Measurements from ENCODE around the gene HES1.

Gene HES1

DNA sequence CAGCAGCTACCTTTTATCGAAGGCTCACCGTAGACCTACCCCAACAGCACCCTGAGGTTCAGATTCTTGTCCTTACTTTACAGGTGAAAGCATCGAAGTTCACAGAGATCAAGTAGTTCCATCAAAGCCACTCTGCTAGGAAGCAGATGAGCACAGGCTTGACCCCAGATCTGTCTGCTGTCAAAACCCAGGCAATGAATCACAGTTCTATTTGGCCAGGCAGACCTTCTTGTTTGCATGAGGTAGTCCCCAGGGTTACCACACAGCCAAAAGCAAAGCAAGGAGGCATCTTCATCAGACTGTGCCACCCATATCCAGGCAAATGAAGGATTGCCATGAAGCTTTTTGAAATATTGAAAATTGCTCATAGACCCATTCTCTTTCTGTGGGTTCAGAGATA, 33.0 kb downstream of the HES1 start:
- TF ChIP-seq FOXP2 (optimal IDR thresholded peaks at IDR 0.05; ENCODE audit: borderline replicate concordance, extremely low read depth, extremely low read length, insufficient read depth) = no peak
- no peak for TF ChIP-seq SIN3A (IDR thresholded peaks at IDR 0.05; ENCODE audit: borderline replicate concordance, insufficient read depth, low read length)
- no peak for TF ChIP-seq TAF1 (IDR thresholded peaks at IDR 0.05; ENCODE audit: borderline replicate concordance, insufficient read depth, low read length)
- no peak for TF ChIP-seq POLR2AphosphoS5 (IDR thresholded peaks at IDR 0.05; ENCODE audit: low read depth, low read length)
- TF ChIP-seq, protein P1, sequence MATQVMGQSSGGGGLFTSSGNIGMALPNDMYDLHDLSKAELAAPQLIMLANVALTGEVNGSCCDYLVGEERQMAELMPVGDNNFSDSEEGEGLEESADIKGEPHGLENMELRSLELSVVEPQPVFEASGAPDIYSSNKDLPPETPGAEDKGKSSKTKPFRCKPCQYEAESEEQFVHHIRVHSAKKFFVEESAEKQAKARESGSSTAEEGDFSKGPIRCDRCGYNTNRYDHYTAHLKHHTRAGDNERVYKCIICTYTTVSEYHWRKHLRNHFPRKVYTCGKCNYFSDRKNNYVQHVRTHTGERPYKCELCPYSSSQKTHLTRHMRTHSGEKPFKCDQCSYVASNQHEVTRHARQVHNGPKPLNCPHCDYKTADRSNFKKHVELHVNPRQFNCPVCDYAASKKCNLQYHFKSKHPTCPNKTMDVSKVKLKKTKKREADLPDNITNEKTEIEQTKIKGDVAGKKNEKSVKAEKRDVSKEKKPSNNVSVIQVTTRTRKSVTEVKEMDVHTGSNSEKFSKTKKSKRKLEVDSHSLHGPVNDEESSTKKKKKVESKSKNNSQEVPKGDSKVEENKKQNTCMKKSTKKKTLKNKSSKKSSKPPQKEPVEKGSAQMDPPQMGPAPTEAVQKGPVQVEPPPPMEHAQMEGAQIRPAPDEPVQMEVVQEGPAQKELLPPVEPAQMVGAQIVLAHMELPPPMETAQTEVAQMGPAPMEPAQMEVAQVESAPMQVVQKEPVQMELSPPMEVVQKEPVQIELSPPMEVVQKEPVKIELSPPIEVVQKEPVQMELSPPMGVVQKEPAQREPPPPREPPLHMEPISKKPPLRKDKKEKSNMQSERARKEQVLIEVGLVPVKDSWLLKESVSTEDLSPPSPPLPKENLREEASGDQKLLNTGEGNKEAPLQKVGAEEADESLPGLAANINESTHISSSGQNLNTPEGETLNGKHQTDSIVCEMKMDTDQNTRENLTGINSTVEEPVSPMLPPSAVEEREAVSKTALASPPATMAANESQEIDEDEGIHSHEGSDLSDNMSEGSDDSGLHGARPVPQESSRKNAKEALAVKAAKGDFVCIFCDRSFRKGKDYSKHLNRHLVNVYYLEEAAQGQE (IDR thresholded peaks at IDR 0.05; ENCODE audit: insufficient read depth in 1 of 2, low read depth in 2 of 2, low read length in 2 of 2) = no peak

DNA sequence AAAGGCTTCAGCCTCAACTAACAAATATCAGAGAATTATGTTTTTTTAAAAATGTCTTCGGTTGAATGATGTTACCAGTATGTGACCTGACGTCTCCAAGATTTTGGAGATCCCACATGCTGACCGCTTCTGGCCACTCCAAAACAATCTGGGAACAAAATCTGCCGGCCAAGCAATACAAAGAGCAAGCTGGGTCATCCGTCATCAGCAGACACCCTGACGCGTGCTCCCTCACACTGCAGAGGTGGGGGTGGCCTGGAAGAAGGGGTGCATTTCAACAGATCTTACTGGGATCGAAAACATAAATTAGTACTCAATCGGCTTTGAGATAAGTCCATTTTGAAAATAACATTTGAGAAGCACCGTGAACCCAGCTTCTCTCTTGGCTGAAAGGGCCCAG, 33.6 kb downstream of the HES1 start:
- TF ChIP-seq TAF1 (IDR thresholded peaks at IDR 0.05; ENCODE audit: borderline replicate concordance, insufficient read depth, low read length) = no peak

DNA sequence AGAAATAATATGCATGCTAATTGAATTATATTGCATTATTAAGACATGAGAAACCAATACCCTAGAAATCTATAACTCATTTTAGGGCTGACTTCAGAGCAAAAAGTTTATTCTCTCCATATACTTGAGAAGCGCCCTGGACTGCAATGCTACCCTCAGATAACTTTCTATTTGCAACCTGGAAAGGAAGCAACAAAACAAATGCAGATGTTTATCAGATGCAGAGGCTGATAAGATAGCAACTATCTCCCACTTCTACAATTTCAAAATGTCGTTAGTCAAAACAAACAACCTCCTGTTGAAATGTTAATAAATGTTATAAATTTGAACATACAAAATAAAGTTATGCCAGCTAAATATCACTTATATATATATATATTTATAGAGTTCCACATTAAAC, 34.8 kb downstream of the HES1 start:
- TF ChIP-seq SIN3A (IDR thresholded peaks at IDR 0.05; ENCODE audit: borderline replicate concordance, insufficient read depth, low read length) (no peak), TAF1 (IDR thresholded peaks at IDR 0.05; ENCODE audit: borderline replicate concordance, insufficient read depth, low read length) (no peak), FOXP2 (optimal IDR thresholded peaks at IDR 0.05; ENCODE audit: borderline replicate concordance, extremely low read depth, extremely low read length, insufficient read depth) (no peak)
- TF ChIP-seq, protein P1 (IDR thresholded peaks at IDR 0.05; ENCODE audit: insufficient read depth in 1 of 2, low read depth in 2 of 2, low read length in 2 of 2) = no peak

DNA sequence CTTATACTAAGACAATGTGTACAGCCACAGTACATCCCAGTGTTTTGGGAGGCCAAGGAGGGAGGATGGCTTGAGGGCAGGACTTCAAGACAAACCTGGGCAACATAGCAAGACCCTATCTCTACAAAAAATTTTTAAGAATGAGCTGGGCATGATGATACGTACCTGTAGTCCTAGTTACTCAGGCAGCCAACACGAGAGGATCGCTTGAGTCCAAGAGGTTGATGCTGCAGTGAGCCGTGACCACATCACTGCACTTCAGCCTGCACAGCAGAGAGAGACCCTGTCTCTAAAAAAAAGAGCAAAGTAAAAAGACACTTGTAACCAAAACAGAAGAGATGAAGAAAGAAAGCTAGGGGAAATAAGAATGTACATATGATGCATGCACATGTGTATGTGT, 38.5 kb downstream of the HES1 start:
- TF ChIP-seq TAF1 (IDR thresholded peaks at IDR 0.05; ENCODE audit: borderline replicate concordance, insufficient read depth, low read length) = no peak
- TF ChIP-seq POLR2AphosphoS5 (IDR thresholded peaks at IDR 0.05; ENCODE audit: low read depth, low read length) = no peak
- no peak for TF ChIP-seq FOXP2 (optimal IDR thresholded peaks at IDR 0.05; ENCODE audit: borderline replicate concordance, extremely low read depth, extremely low read length, insufficient read depth)
- TF ChIP-seq, protein P1 (IDR thresholded peaks at IDR 0.05; ENCODE audit: insufficient read depth in 1 of 2, low read depth in 2 of 2, low read length in 2 of 2) = no peak
- no peak for TF ChIP-seq SIN3A (IDR thresholded peaks at IDR 0.05; ENCODE audit: borderline replicate concordance, insufficient read depth, low read length)

DNA sequence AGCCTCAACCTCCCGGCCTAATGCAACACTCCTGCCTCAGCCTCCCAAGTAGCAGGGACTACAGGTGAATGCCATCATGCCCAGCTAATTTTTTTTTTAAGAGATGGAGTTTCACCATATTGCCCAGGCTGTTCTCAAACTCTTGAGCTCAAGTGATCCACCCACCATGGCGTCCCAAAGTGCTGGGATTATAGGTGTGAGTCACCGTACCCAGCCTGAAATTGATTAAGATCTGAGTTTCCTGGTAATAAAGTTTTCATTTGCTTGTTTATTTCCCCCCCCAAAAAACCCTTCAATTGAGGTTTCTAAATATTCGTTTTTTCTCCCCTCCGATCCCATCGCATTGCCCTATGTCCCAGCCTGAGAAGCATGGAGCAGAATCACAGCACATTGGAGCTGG, 39.0 kb downstream of the HES1 start:
- TF ChIP-seq, protein P1 (IDR thresholded peaks at IDR 0.05; ENCODE audit: insufficient read depth in 1 of 2, low read depth in 2 of 2, low read length in 2 of 2) = no peak
- TF ChIP-seq POLR2AphosphoS5 (IDR thresholded peaks at IDR 0.05; ENCODE audit: low read depth, low read length) (no peak), TAF1 (IDR thresholded peaks at IDR 0.05; ENCODE audit: borderline replicate concordance, insufficient read depth, low read length) (no peak), FOXP2 (optimal IDR thresholded peaks at IDR 0.05; ENCODE audit: borderline replicate concordance, extremely low read depth, extremely low read length, insufficient read depth) (no peak), SIN3A (IDR thresholded peaks at IDR 0.05; ENCODE audit: borderline replicate concordance, insufficient read depth, low read length) (no peak)
